ENCODE results near the gene GREB1L.

GREB1L gene

GRCh38 chr18:21522530-21522929 lies 280.5 kb downstream of the GREB1L start:
- TF ChIP-seq, protein P1, sequence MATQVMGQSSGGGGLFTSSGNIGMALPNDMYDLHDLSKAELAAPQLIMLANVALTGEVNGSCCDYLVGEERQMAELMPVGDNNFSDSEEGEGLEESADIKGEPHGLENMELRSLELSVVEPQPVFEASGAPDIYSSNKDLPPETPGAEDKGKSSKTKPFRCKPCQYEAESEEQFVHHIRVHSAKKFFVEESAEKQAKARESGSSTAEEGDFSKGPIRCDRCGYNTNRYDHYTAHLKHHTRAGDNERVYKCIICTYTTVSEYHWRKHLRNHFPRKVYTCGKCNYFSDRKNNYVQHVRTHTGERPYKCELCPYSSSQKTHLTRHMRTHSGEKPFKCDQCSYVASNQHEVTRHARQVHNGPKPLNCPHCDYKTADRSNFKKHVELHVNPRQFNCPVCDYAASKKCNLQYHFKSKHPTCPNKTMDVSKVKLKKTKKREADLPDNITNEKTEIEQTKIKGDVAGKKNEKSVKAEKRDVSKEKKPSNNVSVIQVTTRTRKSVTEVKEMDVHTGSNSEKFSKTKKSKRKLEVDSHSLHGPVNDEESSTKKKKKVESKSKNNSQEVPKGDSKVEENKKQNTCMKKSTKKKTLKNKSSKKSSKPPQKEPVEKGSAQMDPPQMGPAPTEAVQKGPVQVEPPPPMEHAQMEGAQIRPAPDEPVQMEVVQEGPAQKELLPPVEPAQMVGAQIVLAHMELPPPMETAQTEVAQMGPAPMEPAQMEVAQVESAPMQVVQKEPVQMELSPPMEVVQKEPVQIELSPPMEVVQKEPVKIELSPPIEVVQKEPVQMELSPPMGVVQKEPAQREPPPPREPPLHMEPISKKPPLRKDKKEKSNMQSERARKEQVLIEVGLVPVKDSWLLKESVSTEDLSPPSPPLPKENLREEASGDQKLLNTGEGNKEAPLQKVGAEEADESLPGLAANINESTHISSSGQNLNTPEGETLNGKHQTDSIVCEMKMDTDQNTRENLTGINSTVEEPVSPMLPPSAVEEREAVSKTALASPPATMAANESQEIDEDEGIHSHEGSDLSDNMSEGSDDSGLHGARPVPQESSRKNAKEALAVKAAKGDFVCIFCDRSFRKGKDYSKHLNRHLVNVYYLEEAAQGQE (IDR thresholded peaks at IDR 0.05; ENCODE audit: insufficient read depth in 1 of 2, low read depth in 2 of 2, low read length in 2 of 2), result no peak
- no peak for TF ChIP-seq FOXP2 (optimal IDR thresholded peaks at IDR 0.05; ENCODE audit: borderline replicate concordance, extremely low read depth, extremely low read length, insufficient read depth)
- TF ChIP-seq TAF1 (IDR thresholded peaks at IDR 0.05; ENCODE audit: borderline replicate concordance, insufficient read depth, low read length), result no peak
- TF ChIP-seq SIN3A (IDR thresholded peaks at IDR 0.05; ENCODE audit: borderline replicate concordance, insufficient read depth, low read length), result no peak
- TF ChIP-seq POLR2AphosphoS5 (IDR thresholded peaks at IDR 0.05; ENCODE audit: low read depth, low read length), result no peak

DNA sequence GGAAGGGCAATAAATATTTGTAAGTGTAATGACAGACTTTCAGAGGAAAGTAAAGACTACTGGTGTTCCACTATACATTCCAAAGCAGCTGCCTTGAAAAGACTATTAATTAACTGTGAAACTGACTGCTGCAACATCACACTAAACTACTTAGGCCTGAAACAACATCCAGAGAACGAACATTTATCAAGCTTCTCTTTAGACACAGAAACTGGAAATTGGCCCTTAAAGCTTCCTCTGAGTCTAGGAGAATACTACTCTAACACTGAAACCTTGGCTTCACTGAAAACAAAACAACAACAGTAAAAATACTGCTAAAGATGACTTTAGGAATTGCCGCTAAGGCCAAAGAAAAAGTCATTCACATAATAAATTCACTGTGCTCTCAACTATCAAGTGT lies 283.9 kb downstream of the GREB1L start:
- no peak for TF ChIP-seq SIN3A (IDR thresholded peaks at IDR 0.05; ENCODE audit: borderline replicate concordance, insufficient read depth, low read length)
- no peak for TF ChIP-seq TAF1 (IDR thresholded peaks at IDR 0.05; ENCODE audit: borderline replicate concordance, insufficient read depth, low read length)
- TF ChIP-seq, protein P1 (IDR thresholded peaks at IDR 0.05; ENCODE audit: insufficient read depth in 1 of 2, low read depth in 2 of 2, low read length in 2 of 2), result no peak

- TF ChIP-seq, protein P1 (IDR thresholded peaks at IDR 0.05; ENCODE audit: insufficient read depth in 1 of 2, low read depth in 2 of 2, low read length in 2 of 2), result no peak
- TF ChIP-seq SIN3A (IDR thresholded peaks at IDR 0.05; ENCODE audit: borderline replicate concordance, insufficient read depth, low read length), result no peak
Observed at GRCh38 chr18:21526463-21526862, 284.4 kb downstream of the GREB1L start.

- TF ChIP-seq FOXP2 (optimal IDR thresholded peaks at IDR 0.05; ENCODE audit: borderline replicate concordance, extremely low read depth, extremely low read length, insufficient read depth) (no peak), TAF1 (IDR thresholded peaks at IDR 0.05; ENCODE audit: borderline replicate concordance, insufficient read depth, low read length) (no peak), POLR2AphosphoS5 (IDR thresholded peaks at IDR 0.05; ENCODE audit: low read depth, low read length) (no peak), SIN3A (IDR thresholded peaks at IDR 0.05; ENCODE audit: borderline replicate concordance, insufficient read depth, low read length) (no peak)
- TF ChIP-seq, protein P1 (IDR thresholded peaks at IDR 0.05; ENCODE audit: insufficient read depth in 1 of 2, low read depth in 2 of 2, low read length in 2 of 2), result no peak
Observed at GRCh38 chr18:21534327-21534726, 292.3 kb downstream of the GREB1L start.

GRCh38 chr18:21538230-21538629 lies 296.2 kb downstream of the GREB1L start:
- no peak for TF ChIP-seq POLR2AphosphoS5 (IDR thresholded peaks at IDR 0.05; ENCODE audit: low read depth, low read length)
- no peak for TF ChIP-seq SIN3A (IDR thresholded peaks at IDR 0.05; ENCODE audit: borderline replicate concordance, insufficient read depth, low read length)
- no peak for TF ChIP-seq TAF1 (IDR thresholded peaks at IDR 0.05; ENCODE audit: borderline replicate concordance, insufficient read depth, low read length)
- no peak for TF ChIP-seq FOXP2 (optimal IDR thresholded peaks at IDR 0.05; ENCODE audit: borderline replicate concordance, extremely low read depth, extremely low read length, insufficient read depth)

Data from PFSK-1 (cell line).